Activated T-cell treated with anti-CD3 and anti-CD28 coated beads, Interleukin-2, amount 50 U/mL, for 4 hours (primary cell): ENCODE measurements around the gene CDC42EP3. TPM values are rescaled to one million over a fixed set of nuclear protein-coding genes. Genes with fewer than 3 reads are reported as not detected.

ENCODE experiments used
- ATAC-seq, 2 donors: fragments of 200-7000 bp; cut with Tn5 transposase; one replicate each; pipeline ENCODE4 v1.10.0; 2021
- DNase-seq: peaks from one replicate; pipeline ENCODE4 v3.0.0-alpha.2; 2020
- H3K27me3 Mint-ChIP-seq: one replicate; pipeline ENCODE4 v1.8.0; 2021; ENCODE audit warnings: low read depth, mixed read lengths
- H3K36me3 Mint-ChIP-seq: one replicate; pipeline ENCODE4 v1.8.0; 2022; ENCODE audit warnings: mixed read lengths; ENCODE audit not compliant: insufficient read depth
- H3K4me1 Mint-ChIP-seq: one replicate; pipeline ENCODE4 v1.8.0; 2021; ENCODE audit warnings: low read depth, mixed read lengths
- H3K4me3 Mint-ChIP-seq: one replicate; pipeline ENCODE4 v1.8.0; 2021; ENCODE audit warnings: mild to moderate bottlenecking, moderate library complexity, mixed read lengths
- H3K9me3 Mint-ChIP-seq: one replicate; pipeline ENCODE4 v1.8.0; 2021; ENCODE audit warnings: mixed read lengths
- total RNA-seq, 3 donors: library from RNA; stranded (reverse); gene quantifications; one replicate each; pipeline ENCODE4 v1.2.1, GENCODE V29; 2021

The CDC42EP3 gene
- total RNA-seq, 3 donors from 2014 or later: 31.6 to 58.1 (median 39.4) TPM

DNA sequence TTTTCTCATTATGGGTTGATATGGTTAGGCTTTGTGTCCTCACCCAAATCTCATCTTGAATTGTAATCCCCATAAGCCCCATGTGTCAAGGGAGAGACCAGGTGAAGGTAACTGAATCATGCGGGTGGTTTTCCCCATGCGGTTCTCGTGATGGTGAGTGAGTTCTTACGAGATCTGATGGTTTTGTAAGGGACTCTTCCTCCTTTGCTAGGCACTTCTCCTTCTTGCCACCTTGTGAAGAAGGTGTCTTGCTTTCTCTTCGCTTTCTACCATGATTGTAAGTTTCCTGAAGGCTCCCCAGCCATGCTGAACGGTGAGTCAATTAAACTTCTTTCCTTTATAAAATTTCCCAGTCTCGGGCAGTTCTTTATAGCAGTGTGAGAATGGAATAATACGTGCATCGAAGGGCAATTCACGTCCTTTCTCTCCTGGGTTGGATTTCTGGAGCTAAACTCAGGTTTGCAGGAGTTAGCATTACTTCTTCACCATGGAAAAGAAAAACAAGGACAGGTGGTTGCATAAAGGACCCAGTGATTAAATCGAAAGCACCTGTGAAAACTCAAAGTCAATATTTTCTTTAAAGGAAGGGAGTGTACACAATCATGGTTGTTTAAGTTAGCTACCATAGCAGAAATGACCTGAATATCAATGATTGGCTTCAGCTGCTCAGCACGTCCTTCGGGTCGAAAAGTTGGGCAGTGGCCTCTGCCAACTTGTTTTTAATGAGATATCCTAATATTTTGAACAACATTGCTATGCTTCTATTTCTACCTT is 54.1 kb downstream of the CDC42EP3 start:
- no peak for DNase-seq
- Mint-ChIP-seq H3K4me3 (no peak overlapping the region), H3K4me1 (peaks cover 70% of the 10 kb centered on the region), H3K9me3 (peaks cover 4% of the 10 kb centered on the region), H3K27me3 (no peaks in the 10 kb centered on the region), H3K36me3 (peaks cover 2% of the 10 kb centered on the region)
- no peak for ATAC-seq

DNA sequence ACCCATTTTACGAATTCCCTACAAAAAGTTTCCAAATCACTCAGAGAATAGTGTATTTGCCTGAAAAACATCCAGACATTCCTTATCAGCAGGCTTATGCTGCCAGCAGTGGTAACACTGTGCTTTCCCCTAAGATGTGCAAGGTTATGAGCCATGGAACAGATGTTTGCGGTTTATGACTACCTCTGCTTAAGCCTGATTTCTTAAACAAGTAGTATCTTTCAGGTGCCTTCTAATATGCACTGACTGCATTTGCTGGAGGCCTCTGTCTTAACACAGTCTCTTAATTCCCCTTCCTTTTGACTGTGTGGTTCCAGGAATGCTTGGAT is 54.8 kb downstream of the CDC42EP3 start:
- peaks cover 4% of the 10 kb centered on the region for H3K9me3 Mint-ChIP-seq
- peaks cover 2% of the 10 kb centered on the region for H3K36me3 Mint-ChIP-seq
- H3K4me1 Mint-ChIP-seq: peaks cover 67% of the 10 kb centered on the region
- ATAC-seq: peak; percentile 69 to 74
- H3K27me3 Mint-ChIP-seq: no peaks in the 10 kb centered on the region
- no peak for DNase-seq
- no peak overlapping the region for H3K4me3 Mint-ChIP-seq

DNA sequence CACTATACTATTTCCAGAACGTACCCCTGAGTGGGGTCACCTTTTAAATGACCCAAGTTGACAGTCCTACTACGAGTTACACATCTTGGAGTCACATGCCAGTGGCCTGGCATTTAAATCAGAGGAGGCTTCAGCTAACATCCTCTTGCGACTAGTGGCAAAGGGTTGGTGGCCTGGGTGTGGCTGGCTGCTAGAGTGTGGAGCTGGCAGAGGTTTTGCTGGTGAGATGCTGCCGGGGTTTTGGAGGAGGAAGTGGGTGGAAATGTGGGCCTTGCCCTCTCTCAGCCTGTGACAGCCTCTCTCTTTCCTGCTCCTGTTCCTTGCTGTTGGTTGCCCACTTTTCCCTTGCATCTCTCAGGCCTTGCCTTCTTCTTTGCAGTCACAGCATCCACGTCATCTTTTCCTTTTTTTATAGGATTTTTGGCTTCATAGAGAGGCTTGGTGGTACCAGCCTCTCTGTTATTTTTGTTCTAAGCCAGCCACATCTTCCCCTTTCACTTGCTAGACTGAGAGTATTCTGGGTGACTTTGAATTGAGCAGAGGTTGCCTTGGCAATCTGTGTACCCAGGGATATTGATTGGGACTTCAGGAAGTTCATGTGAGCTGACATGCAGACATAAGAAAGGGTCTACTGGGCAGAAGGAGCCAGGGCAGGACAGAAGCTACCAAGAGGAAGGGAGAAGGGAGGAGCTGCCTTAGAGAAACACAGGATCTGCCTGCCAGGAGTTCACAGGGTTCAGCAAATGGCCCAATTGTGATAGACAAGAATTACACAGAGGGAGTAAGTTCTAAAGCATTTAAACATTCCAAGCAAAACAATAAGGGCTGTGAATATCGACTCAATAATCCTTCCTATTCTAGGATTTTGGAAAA is 55.4 kb downstream of the CDC42EP3 start:
- no peak overlapping the region for H3K4me3 Mint-ChIP-seq
- peaks cover 4% of the 10 kb centered on the region for H3K9me3 Mint-ChIP-seq
- H3K4me1 Mint-ChIP-seq: peaks cover 61% of the 10 kb centered on the region
- peaks cover 2% of the 10 kb centered on the region for H3K36me3 Mint-ChIP-seq
- DNase-seq: peak; percentile 49
- ATAC-seq: peak; percentile 47 to 53
- H3K27me3 Mint-ChIP-seq: no peaks in the 10 kb centered on the region

DNA sequence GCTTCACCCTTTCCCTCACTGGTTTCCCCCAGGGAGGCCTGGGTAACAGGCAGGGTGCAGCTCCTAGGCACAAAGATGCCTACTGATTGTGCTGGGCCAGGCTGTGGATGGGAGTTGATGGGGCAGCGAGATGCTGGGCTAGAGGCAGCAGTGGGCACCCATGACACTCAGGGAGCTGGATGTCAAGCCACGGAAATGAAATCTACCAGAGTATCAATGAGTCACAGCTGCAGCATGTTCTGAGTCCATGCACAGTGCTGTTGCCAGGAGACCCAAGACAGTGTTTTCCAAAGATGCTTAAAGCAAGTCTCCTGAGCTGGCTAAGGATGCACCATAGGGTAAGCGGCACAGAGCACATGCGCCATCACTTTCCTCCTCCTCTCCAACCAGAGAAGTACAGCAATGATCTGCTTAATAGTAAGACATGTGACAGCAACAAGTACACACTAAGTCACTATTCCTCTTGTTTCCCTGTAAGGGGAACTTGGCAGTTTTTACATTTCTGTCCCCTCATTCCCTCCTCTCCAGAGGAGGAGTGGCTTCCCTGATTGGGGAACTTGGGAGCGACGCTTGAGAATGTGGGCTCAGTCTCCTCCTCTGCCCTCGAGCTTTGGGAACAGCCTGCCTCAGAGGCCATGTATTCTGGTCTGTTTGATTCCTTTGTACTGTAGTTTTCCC is 57.2 kb downstream of the CDC42EP3 start:
- DNase-seq: no peak
- ATAC-seq: peak in 1 of 2 donors; percentile 69

DNA sequence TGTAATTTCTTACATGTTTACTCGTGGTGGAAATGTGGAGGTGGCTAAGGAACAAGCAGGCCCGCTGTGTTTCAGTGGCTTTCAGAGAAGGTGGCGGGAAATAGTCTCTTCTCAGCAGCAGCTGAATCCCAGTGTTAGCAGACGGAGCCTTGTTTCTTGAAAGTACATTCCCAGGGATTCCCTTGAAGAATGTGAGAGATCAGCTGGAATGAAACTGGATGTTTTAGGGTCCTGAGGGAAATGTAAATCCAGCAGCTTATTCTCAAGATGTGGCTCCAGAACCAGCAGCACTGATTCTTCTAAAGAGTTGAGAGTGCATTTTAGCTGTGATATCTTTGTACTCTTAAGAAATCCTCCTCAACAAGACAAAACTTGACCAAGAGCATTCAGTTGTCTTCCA is 59.1 kb downstream of the CDC42EP3 start:
- Mint-ChIP-seq H3K36me3 (peaks cover 3% of the 10 kb centered on the region), H3K4me3 (no peak overlapping the region), H3K9me3 (peaks cover 18% of the 10 kb centered on the region), H3K4me1 (peaks cover 36% of the 10 kb centered on the region), H3K27me3 (no peaks in the 10 kb centered on the region)
- no peak for ATAC-seq
- no peak for DNase-seq

More for the DNA sequence above, 57.2 kb downstream of the CDC42EP3 start:
- H3K36me3 Mint-ChIP-seq: peaks cover 2% of the 10 kb centered on the region
- H3K4me3 Mint-ChIP-seq: no peak overlapping the region
- peaks cover 48% of the 10 kb centered on the region for H3K4me1 Mint-ChIP-seq
- H3K27me3 Mint-ChIP-seq: no peaks in the 10 kb centered on the region
- H3K9me3 Mint-ChIP-seq: peaks cover 4% of the 10 kb centered on the region

DNA sequence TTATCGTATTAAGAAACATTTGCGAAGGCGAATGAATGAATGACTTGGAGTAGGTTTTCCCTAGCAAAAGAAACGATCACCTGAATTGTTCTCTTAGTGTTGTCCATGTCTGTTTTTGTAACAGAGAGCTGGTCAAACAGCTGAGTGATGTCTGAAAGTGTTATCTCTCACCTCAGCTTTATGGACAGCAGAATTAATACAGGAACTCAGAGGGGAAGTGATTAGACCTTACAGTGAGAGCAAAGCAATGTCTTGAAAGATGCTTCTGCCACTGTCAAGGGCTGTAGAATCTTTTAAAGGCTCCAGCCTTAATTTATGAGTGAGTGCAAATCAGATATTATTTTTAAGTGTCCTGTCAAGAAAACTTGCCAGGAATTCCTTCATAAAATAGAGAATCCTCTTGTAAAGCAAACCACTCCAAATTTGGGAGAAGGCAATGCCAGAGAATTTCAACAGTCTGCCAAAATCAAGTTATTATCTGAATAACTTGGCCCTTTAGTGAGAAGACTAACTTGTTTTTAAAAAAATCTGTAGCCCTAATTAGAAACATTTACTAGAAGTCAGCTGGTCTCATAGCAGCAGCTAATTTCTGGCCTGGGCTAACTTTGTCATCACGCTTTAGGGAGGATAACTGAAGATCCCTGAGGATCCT is 60.7 kb downstream of the CDC42EP3 start:
- ATAC-seq (no peak), DNase-seq (no peak)
- no peak overlapping the region for H3K4me3 Mint-ChIP-seq
- no peaks in the 10 kb centered on the region for H3K27me3 Mint-ChIP-seq
- peaks cover 20% of the 10 kb centered on the region for H3K4me1 Mint-ChIP-seq
- H3K9me3 Mint-ChIP-seq: peaks cover 21% of the 10 kb centered on the region
- peaks cover 5% of the 10 kb centered on the region for H3K36me3 Mint-ChIP-seq

DNA sequence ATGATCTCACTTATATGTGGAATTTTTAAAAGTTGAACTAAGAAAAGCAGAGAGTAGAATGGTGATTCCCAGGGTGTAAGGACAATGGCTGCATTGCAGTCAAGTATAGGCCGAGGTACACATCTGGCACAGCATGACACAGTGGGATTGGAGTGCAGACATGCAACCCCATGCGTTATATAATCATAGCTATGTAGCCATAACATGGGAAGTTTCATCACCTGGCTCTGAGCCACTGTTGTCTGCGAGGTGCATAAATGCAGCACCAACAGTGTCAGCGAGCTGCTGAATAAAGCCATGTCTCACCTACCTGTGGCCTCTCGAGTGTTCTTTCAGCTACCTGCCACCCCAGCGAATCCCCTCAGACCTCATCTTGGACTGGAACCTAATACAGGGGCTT is 61.7 kb downstream of the CDC42EP3 start:
- Mint-ChIP-seq H3K4me1 (peaks cover 10% of the 10 kb centered on the region), H3K9me3 (peaks cover 25% of the 10 kb centered on the region), H3K27me3 (no peaks in the 10 kb centered on the region), H3K36me3 (peaks cover 12% of the 10 kb centered on the region), H3K4me3 (no peak overlapping the region)
- ATAC-seq (no peak), DNase-seq (no peak)

DNA sequence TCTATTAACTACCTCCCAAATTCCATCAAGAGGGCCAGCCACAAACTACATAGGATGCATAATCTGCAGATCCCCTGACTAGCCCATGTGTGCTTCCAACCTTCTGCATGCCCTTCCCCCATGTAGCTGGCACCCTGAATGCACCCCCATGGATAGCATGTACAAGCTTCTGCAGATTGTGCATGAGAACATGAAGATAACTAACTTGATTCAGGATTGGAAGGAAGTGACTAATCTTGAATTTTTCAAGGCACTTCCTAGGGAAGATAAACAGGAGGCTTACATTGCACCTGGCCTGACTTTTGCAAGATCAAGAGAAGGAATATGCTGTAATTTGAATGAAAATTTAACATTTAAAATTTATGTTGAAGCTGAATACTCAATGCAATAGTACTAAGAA is 66.7 kb downstream of the CDC42EP3 start:
- DNase-seq: no peak
- Mint-ChIP-seq H3K36me3 (peaks cover 20% of the 10 kb centered on the region), H3K9me3 (peaks cover 25% of the 10 kb centered on the region), H3K4me3 (no peak overlapping the region), H3K27me3 (no peaks in the 10 kb centered on the region), H3K4me1 (peaks cover 38% of the 10 kb centered on the region)
- ATAC-seq: no peak

DNA sequence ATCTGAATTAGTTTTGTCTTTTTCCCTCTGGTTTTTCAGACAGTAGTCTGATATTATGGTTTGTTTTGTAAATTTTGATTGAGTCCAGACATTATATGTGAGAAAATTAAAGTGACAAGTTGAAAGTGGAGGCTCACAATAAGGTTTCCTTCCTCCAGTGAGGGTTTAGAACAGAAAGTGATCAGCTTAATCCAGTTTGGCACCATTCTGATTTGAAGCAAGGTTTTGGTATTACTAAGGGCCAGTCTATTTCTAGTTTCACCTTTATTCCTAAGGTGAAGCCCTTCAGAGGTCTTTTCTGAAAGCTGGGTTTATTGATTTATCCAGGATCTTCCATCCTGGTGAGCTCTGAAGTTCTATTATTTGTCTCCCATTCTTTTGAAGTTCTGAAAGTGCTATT is 68.7 kb downstream of the CDC42EP3 start:
- Mint-ChIP-seq H3K36me3 (peaks cover 20% of the 10 kb centered on the region), H3K4me1 (peaks cover 48% of the 10 kb centered on the region), H3K4me3 (peak overlapping the region; percentile 54), H3K9me3 (peaks cover 20% of the 10 kb centered on the region), H3K27me3 (no peaks in the 10 kb centered on the region)
- DNase-seq (no peak), ATAC-seq (no peak)

DNA sequence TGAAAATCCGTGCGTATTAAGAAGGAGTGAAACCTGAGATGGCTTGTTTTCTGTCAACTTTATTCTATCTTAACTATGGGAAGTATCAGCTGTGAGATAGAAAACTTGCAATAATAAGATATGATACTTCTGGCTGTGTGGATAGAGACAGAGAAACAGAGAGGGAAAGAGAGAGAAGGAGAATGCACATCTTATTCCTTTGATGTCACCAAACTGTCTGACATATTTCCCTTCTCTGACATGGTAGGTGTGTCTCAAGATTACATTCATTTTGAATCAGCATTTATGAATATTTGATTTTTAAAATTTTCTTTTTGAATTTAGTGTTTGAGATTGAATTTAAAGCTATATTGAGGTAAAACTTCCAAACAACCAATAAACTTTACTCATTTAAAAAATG is 69.4 kb downstream of the CDC42EP3 start:
- H3K27me3 Mint-ChIP-seq: no peaks in the 10 kb centered on the region
- H3K9me3 Mint-ChIP-seq: peaks cover 20% of the 10 kb centered on the region
- DNase-seq (no peak), ATAC-seq (no peak)
- H3K4me1 Mint-ChIP-seq: peaks cover 50% of the 10 kb centered on the region
- H3K4me3 Mint-ChIP-seq: peak overlapping the region; percentile 82
- H3K36me3 Mint-ChIP-seq: peaks cover 18% of the 10 kb centered on the region

DNA sequence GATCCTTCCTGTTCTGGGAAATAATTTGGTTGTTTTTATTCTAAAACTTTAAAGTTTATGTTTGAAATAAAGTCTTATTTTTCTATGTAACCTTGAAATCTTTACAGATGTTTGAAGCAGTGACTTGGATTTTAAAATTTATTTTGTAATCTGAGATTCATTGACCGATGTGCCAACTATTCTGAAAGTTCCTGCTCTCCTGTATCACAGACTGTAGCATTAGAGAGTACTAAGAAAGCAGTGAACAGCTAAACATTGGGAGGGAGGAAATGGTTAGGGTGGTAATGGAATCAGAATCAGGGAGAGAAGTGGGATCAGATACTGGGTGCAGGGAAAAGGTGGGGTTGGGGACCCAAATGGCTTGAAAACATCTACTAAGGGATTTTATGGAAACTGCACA is 69.9 kb downstream of the CDC42EP3 start:
- Mint-ChIP-seq H3K27me3 (no peaks in the 10 kb centered on the region), H3K4me1 (peaks cover 50% of the 10 kb centered on the region), H3K36me3 (peaks cover 18% of the 10 kb centered on the region), H3K4me3 (peak overlapping the region; percentile 82), H3K9me3 (peaks cover 23% of the 10 kb centered on the region)
- no peak for DNase-seq
- ATAC-seq: no peak

DNA sequence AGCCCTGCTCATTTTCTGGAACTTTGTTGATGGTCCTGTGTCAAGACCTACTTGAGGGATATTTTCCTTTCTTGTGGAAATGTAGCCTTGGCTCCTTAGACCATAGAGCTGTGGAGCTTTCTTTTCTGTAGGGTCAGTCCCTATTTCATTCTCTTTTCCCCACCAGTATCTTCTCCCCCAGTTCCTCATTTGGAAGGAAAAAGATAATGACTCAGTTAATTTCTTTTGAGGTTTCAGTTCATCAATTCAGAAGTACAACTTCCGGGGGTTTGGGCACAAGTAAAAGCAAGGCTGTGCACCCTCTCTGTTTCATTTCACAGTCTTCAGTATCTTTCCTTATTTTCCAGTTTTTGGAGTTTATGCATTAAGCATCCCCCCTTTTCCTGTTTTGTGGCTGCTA is 70.7 kb downstream of the CDC42EP3 start:
- H3K4me3 Mint-ChIP-seq: peak overlapping the region; percentile 82
- peak; percentile 67 to 69 for ATAC-seq
- no peaks in the 10 kb centered on the region for H3K27me3 Mint-ChIP-seq
- no peak for DNase-seq
- H3K36me3 Mint-ChIP-seq: peaks cover 15% of the 10 kb centered on the region
- H3K4me1 Mint-ChIP-seq: peaks cover 50% of the 10 kb centered on the region
- H3K9me3 Mint-ChIP-seq: peaks cover 22% of the 10 kb centered on the region

DNA sequence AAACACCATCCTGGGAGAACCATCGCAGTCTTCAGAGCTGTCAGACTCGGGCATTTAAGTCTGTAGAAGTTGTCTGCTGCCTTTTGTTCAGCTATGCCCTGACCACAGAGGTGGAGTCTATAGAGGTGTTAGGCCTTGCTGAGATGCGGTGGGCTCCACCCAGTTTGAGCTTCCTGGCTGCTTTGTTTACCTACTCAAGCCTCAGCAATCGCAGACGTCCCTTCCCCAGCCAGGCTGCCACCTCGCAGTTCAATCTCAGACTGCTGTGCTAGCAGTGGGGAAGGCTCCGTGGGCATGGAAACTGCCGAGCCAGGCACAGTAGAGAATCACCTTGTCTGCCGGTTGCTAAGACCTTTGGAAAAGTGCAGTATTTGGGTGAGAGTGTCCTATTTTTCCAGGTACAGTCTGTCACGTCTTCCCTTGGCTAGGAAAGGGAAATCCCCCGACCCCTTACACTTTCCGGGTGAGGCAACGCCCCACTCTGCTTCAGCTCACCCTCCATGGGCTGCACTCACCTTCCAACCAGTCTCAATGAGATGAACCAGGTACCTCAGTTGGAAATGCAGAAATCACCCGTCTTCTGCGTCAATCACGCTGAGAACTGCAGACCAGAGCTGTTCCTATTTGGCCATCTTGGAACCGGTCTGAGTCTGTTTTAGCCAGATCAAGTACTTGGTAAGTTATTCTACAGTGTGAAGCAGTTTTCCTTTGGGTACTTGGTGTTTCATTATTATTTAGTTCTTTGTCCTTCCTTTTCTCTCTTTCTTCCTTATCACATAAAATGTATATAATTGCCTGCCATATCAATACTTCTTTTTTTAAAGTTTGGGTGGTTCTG is 71.5 kb downstream of the CDC42EP3 start:
- Mint-ChIP-seq H3K27me3 (no peaks in the 10 kb centered on the region), H3K9me3 (peaks cover 24% of the 10 kb centered on the region), H3K4me1 (peaks cover 50% of the 10 kb centered on the region), H3K4me3 (peak overlapping the region; percentile 82), H3K36me3 (peaks cover 8% of the 10 kb centered on the region)
- DNase-seq (peak; percentile 48), ATAC-seq (peak; percentile 54 to 66)
